ENCODE data around the gene ARGFX. TPM values are rescaled to one million over a fixed set of nuclear protein-coding genes. Genes with fewer than 3 reads are reported as not detected.

The ARGFX gene
- total and polyA plus RNA-seq, 9 of the 15 experiments (the other 6 are each of a cell fraction or from before 2014, with no cell fraction given): not detected

GRCh38 chr3:121531269-121531668, 36.5 kb upstream of the ARGFX start:
- Histone ChIP-seq H3K36me3 (ENCODE audit: control insufficient read depth, insufficient read depth, low read length) (peaks cover 69% of the 10 kb centered on the region; the same call in 2 of the 3 replicates), H4K20me1 (replicated peaks; ENCODE audit: control insufficient read depth, insufficient read depth, low read length) (no peaks in the 10 kb centered on the region), H2AFZ (ENCODE audit: low read depth, low read length) (no peak overlapping the region), H3K4me1 (replicated peaks in 1 of 2; ENCODE audit: control insufficient read depth in 2 of 2, insufficient read depth in 2 of 2, low read length in 2 of 2) (no peaks in the 10 kb centered on the region), H3K9me1 (ENCODE audit: control insufficient read depth, insufficient read depth, low read length) (no peaks in the 10 kb centered on the region), H3K9me3 (replicated peaks; ENCODE audit: control insufficient read depth, insufficient read depth, low read depth, low read length) (no peaks in the 10 kb centered on the region), H3K27ac (ENCODE audit: extremely low read depth, low read depth, low read length) (no peak overlapping the region), H3K27me3 (ENCODE audit: control insufficient read depth in 2 of 2, insufficient read depth in 2 of 2, low read length in 2 of 2) (no peaks in the 10 kb centered on the region), H3K79me2 (ENCODE audit: control insufficient read depth, insufficient read depth, low read length) (no peaks in the 10 kb centered on the region), H3K9ac (ENCODE audit: insufficient read depth in 1 of 2, low read depth in 2 of 2, low read length in 2 of 2) (no peak overlapping the region), H3K4me2 (ENCODE audit: insufficient read depth, low read length) (no peak overlapping the region), H3K4me3 (no peak overlapping the region)
- ATAC-seq (no peak), DNase-seq (ENCODE audit: extremely low read depth in 1 of 4, low spot score in 3 of 4) (no peak), FAIRE-seq (no peak)
- CTCF ChIA-PET (ENCODE audit: low intra/inter-chr PET ratio): no interaction called here
- intact Hi-C loops (cut with micrococcal nuclease) (no loop called here), in situ Hi-C loops (cut with MboI) (no loop called here)
- TF ChIP-seq HDGF (IDR thresholded peaks at IDR 0.05) (no peak), NELFE (IDR thresholded peaks at IDR 0.05; ENCODE audit: insufficient read depth, insufficient read length) (no peak), MCM3 (IDR thresholded peaks at IDR 0.05) (no peak), RBM25 (IDR thresholded peaks at IDR 0.05; ENCODE audit: low read depth, low read length, severe bottlenecking) (no peak), TBL1XR1 (IDR thresholded peaks at IDR 0.05; ENCODE audit: low read length in 2 of 2) (no peak), E2F6 (IDR thresholded peaks at IDR 0.05; ENCODE audit: borderline replicate concordance in 1 of 2, extremely low read depth in 1 of 2, insufficient read depth in 1 of 2, insufficient read length in 1 of 2, low read depth in 1 of 2, low read length in 1 of 2, poor library complexity in 1 of 2, severe bottlenecking in 1 of 2) (no peak), E2F4 (CRISPR knock-in tag; IDR thresholded peaks at IDR 0.05; ENCODE audit: low read depth) (no peak), ZNF280A (IDR thresholded peaks at IDR 0.05; ENCODE audit: low read depth, partially characterized antibody) (no peak), ETS2 (tag; IDR thresholded peaks at IDR 0.05; ENCODE audit: borderline replicate concordance, poor library complexity, severe bottlenecking) (no peak), TCF3 (CRISPR knock-in tag; IDR thresholded peaks at IDR 0.05) (no peak), ZNF764 (CRISPR knock-in tag; IDR thresholded peaks at IDR 0.05; ENCODE audit: low read depth) (no peak), ZNF239 (CRISPR knock-in tag; IDR thresholded peaks at IDR 0.05) (no peak), ZNF668 (CRISPR knock-in tag; IDR thresholded peaks at IDR 0.05) (no peak), SMARCA5 (IDR thresholded peaks at IDR 0.05) (no peak), FIP1L1 (IDR thresholded peaks at IDR 0.05; ENCODE audit: low read depth, low read length, poor library complexity, severe bottlenecking) (no peak), PRPF4 (IDR thresholded peaks at IDR 0.05; ENCODE audit: insufficient read depth, low read depth, low read length, poor library complexity, severe bottlenecking) (no peak), CHD4 (IDR thresholded peaks at IDR 0.05; ENCODE audit: insufficient read depth, insufficient replicate concordance, low read depth, low read length, poor library complexity, severe bottlenecking) (no peak), HOXB6 (CRISPR knock-in tag; IDR thresholded peaks at IDR 0.05; ENCODE audit: borderline replicate concordance) (no peak), ZNF23 (CRISPR knock-in tag; IDR thresholded peaks at IDR 0.05) (no peak), PHF21A (IDR thresholded peaks at IDR 0.05; ENCODE audit: borderline replicate concordance, low read depth) (no peak)
- no TSS peak for BruUV-seq (replicated peaks)
- POLR2A ChIA-PET: interaction anchor here (0.8 kb wide), 1 partner anchor 143 kb away, joined by 3 read pairs; no protein-coding TSS in a partner anchor

Data from K562 (cell line).